Measurements from ENCODE around the gene STK38. TPM values are rescaled to one million over a fixed set of nuclear protein-coding genes. Genes with fewer than 3 reads are reported as not detected.

STK38 gene
- total RNA-seq, 1 experiment from 2014 or later, result 44.7 TPM

- ChIA-PET POLR2A (no interaction called here), CTCF (no interaction called here)
- Histone ChIP-seq H3K27me3 (ENCODE audit: control insufficient read depth, insufficient read depth, low read length) (no peaks in the 10 kb centered on the region), H3K36me3 (ENCODE audit: control insufficient read depth, insufficient read depth, low read length) (no peaks in the 10 kb centered on the region; the same call in 1 of the 2 replicates), H3K4me1 (ENCODE audit: control insufficient read depth, insufficient read depth, low read length) (no peaks in the 10 kb centered on the region), H3K9me3 (ENCODE audit: control insufficient read depth, insufficient read depth, low read depth, low read length) (no peaks in the 10 kb centered on the region), H3K27ac (ENCODE audit: low read length) (no peak overlapping the region), H3K4me3 (ENCODE audit: low read depth in 2 of 2, low read length in 2 of 2) (no peak overlapping the region)
- ATAC-seq (no peak), DNase-seq (ENCODE audit: low read depth, low spot score) (no peak)
- TF ChIP-seq TCF7L2 (IDR thresholded peaks at IDR 0.05; ENCODE audit: low read depth, low read length), result no peak
- TF ChIP-seq CTCF (IDR thresholded peaks at IDR 0.05), result no peak
- no peak for TF ChIP-seq SIN3A (IDR thresholded peaks at IDR 0.05; ENCODE audit: borderline replicate concordance, insufficient read depth, low read depth, low read length)
- TF ChIP-seq, protein P1, sequence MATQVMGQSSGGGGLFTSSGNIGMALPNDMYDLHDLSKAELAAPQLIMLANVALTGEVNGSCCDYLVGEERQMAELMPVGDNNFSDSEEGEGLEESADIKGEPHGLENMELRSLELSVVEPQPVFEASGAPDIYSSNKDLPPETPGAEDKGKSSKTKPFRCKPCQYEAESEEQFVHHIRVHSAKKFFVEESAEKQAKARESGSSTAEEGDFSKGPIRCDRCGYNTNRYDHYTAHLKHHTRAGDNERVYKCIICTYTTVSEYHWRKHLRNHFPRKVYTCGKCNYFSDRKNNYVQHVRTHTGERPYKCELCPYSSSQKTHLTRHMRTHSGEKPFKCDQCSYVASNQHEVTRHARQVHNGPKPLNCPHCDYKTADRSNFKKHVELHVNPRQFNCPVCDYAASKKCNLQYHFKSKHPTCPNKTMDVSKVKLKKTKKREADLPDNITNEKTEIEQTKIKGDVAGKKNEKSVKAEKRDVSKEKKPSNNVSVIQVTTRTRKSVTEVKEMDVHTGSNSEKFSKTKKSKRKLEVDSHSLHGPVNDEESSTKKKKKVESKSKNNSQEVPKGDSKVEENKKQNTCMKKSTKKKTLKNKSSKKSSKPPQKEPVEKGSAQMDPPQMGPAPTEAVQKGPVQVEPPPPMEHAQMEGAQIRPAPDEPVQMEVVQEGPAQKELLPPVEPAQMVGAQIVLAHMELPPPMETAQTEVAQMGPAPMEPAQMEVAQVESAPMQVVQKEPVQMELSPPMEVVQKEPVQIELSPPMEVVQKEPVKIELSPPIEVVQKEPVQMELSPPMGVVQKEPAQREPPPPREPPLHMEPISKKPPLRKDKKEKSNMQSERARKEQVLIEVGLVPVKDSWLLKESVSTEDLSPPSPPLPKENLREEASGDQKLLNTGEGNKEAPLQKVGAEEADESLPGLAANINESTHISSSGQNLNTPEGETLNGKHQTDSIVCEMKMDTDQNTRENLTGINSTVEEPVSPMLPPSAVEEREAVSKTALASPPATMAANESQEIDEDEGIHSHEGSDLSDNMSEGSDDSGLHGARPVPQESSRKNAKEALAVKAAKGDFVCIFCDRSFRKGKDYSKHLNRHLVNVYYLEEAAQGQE (IDR thresholded peaks at IDR 0.05; ENCODE audit: insufficient read depth in 1 of 2, low read depth in 2 of 2, low read length in 1 of 2), result no peak
- TF ChIP-seq POLR2AphosphoS5 (IDR thresholded peaks at IDR 0.05; ENCODE audit: low read depth, low read length), result no peak
- in situ Hi-C loops (cut with HindIII; ENCODE audit: low pct_unique_long_range_greater_than_20kb, low sequenced_read_pairs) (no loop called here), intact Hi-C loops (cut with micrococcal nuclease; ENCODE audit: unreplicated experiment) (no loop called here)
- TSS peak; percentile 57 for BruUV-seq (replicated peaks)
Measured at GRCh38 chr6:36495086-36495485, 52.2 kb downstream of the STK38 start.

- ATAC-seq (no peak), DNase-seq (ENCODE audit: low read depth, low spot score) (no peak)
- in situ Hi-C loops (cut with HindIII; ENCODE audit: low pct_unique_long_range_greater_than_20kb, low sequenced_read_pairs), result no loop called here
- CTCF ChIA-PET, result no interaction called here
- Histone ChIP-seq H3K27ac (ENCODE audit: low read length) (no peak overlapping the region), H3K4me3 (ENCODE audit: low read depth in 2 of 2, low read length in 2 of 2) (no peak overlapping the region), H3K9me3 (ENCODE audit: control insufficient read depth, insufficient read depth, low read depth, low read length) (no peaks in the 10 kb centered on the region), H3K36me3 (ENCODE audit: control insufficient read depth, insufficient read depth, low read length) (no peaks in the 10 kb centered on the region; the same call in 1 of the 2 replicates), H3K27me3 (ENCODE audit: control insufficient read depth, insufficient read depth, low read length) (no peaks in the 10 kb centered on the region), H3K4me1 (ENCODE audit: control insufficient read depth, insufficient read depth, low read length) (no peaks in the 10 kb centered on the region)
- no peak for TF ChIP-seq SIN3A (IDR thresholded peaks at IDR 0.05; ENCODE audit: borderline replicate concordance, insufficient read depth, low read depth, low read length)
- no peak for TF ChIP-seq CTCF (IDR thresholded peaks at IDR 0.05)
- no peak for TF ChIP-seq TCF7L2 (IDR thresholded peaks at IDR 0.05; ENCODE audit: low read depth, low read length)
- TF ChIP-seq, protein P1 (IDR thresholded peaks at IDR 0.05; ENCODE audit: insufficient read depth in 1 of 2, low read depth in 2 of 2, low read length in 1 of 2), result no peak
- no peak for TF ChIP-seq POLR2AphosphoS5 (IDR thresholded peaks at IDR 0.05; ENCODE audit: low read depth, low read length)
- POLR2A ChIA-PET, result no interaction called here
- intact Hi-C loops (cut with micrococcal nuclease; ENCODE audit: unreplicated experiment), result no loop called here
- BruUV-seq (replicated peaks), result no TSS peak
Measured at GRCh38 chr6:36493859-36494258, 53.4 kb downstream of the STK38 start.
